Natural killer cell treated with Interleukin-12 subunit alpha and Interleukin-12 subunit beta and Interleukin-15 and Interleukin-18, amount 100 ng/mL, for 72 hours (primary cell): ENCODE results near the gene MZF1. TPM values are rescaled to one million over a fixed set of nuclear protein-coding genes. Genes with fewer than 3 reads are reported as not detected.
"Not testable (repeated sequence)": the region's sequence is repeated elsewhere in the genome, so short reads cannot be mapped to it uniquely, and the experiment has no call there.

Source experiments
- ATAC-seq, 2 donors: fragments of 150-1000 bp; cut with Tn5 transposase in 1 of 2; sonication (Bioruptor Pico), chemical (Tn5 transposase) in 1 of 2; 2 replicates each; pipeline ENCODE4 v1.10.0; 2021
- DNase-seq: peaks from one replicate; pipeline ENCODE4 v3.0.0; 2022; ENCODE audit warnings: low spot score
- H3K27ac Mint-ChIP-seq, 2 donors: 1 replicate in 1 of 2; 2 replicates in 1 of 2; pipeline ENCODE4 v1.8.0; 2022; ENCODE audit warnings: mixed read lengths in 2 of 2, mild to moderate bottlenecking in 1 of 2, moderate library complexity in 1 of 2
- H3K27me3 Mint-ChIP-seq, 2 donors: 1 replicate in 1 of 2; 2 replicates in 1 of 2; pipeline ENCODE4 v1.8.0; 2022; ENCODE audit warnings: mixed read lengths in 2 of 2
- H3K36me3 Mint-ChIP-seq: one replicate; pipeline ENCODE4 v1.8.0; 2022; ENCODE audit warnings: mixed read lengths
- H3K4me1 Mint-ChIP-seq, 2 donors: 1 replicate in 1 of 2; 2 replicates in 1 of 2; pipeline ENCODE4 v1.8.0; 2022; ENCODE audit warnings: low read depth in 2 of 2, mixed read lengths in 2 of 2, mild to moderate bottlenecking in 1 of 2
- H3K4me3 Mint-ChIP-seq: one replicate; pipeline ENCODE4 v1.8.0; 2022; ENCODE audit warnings: mixed read lengths
- H3K9me3 Mint-ChIP-seq: 2 replicates; pipeline ENCODE4 v1.8.0; 2022; ENCODE audit warnings: mixed read lengths
- total RNA-seq, 2 donors: library from RNA; stranded (reverse); gene quantifications; one replicate each; pipeline ENCODE4 v1.2.3, GENCODE V29; 2022

Gene MZF1
- total RNA-seq, 2 donors from 2014 or later: 20.9 to 28.8 TPM

DNA sequence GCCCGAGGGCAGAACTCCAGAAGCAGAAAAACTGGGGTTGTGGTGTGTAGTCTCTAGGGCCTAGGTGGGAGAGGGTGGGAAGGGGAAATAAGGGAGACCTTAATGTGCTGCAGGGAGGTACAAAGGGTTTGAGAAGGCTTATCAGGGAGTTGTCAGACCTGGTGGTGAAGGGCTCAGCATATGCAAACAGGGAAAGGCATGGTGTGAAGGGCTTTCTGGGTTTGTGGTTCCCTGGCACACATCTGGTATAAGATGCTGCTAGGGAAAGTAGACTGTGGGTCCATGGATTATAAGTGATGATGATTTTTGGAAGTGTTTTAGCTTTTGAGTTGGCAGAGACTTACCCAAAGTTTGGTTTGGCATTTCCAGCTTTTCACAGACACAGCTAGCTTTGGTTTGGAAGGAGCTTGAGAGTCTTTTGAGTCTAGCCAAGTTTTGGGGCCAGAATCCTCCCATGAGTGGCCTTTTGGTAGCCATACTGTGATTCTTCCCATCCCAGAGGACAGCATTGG, 27.1 kb downstream of the MZF1 start:
- Mint-ChIP-seq H3K36me3 (peaks cover 22% of the 10 kb centered on the region), H3K4me1 (peaks cover 29 to 40% of the 10 kb centered on the region in 2 donors), H3K9me3 (no peaks in the 10 kb centered on the region), H3K4me3 (peak overlapping the region; percentile 94), H3K27ac (peak overlapping the region; percentile 88 to 89), H3K27me3 (peaks cover 0 to 3% of the 10 kb centered on the region in 2 donors)
- ATAC-seq: no peak
- no peak for DNase-seq

DNA sequence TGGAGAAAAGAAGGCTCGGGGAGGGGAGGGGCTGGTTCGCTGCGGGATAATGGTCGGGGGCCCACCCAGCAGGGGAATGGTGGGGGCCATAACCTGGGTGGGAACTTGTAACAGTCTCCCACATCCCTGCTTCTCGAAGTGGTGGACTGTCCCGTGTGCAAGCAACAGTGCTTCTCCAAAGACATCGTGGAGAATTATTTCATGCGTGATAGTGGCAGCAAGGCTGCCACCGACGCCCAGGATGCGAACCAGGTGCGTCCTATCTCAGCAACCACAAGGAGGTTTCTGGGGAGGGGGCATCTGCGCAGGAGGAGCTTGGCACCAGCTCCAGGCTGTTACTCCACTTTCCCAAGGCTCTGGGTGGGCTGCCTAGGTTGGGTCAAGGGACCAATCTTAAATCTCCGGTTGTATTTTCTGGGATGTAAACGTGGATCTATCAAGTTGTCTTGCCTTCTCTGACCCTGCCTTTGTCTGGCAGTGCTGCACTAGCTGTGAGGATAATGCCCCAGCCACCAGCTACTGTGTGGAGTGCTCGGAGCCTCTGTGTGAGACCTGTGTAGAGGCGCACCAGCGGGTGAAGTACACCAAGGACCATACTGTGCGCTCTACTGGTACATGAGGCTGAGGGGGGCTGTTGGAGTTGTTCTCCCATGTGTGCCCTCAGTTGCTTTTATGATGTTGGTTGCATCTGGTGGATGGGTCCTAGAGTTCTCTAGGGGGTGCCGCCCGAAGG, 27.7 kb downstream of the MZF1 start:
- H3K27ac Mint-ChIP-seq: peak overlapping the region; percentile 88 to 89
- ATAC-seq (no peak), DNase-seq (no peak)
- peaks cover 22% of the 10 kb centered on the region for H3K36me3 Mint-ChIP-seq
- H3K27me3 Mint-ChIP-seq: peaks cover 0 to 3% of the 10 kb centered on the region in 2 donors
- H3K4me3 Mint-ChIP-seq: peak overlapping the region; percentile 94
- no peaks in the 10 kb centered on the region for H3K9me3 Mint-ChIP-seq
- peaks cover 29 to 40% of the 10 kb centered on the region in 2 donors for H3K4me1 Mint-ChIP-seq

DNA sequence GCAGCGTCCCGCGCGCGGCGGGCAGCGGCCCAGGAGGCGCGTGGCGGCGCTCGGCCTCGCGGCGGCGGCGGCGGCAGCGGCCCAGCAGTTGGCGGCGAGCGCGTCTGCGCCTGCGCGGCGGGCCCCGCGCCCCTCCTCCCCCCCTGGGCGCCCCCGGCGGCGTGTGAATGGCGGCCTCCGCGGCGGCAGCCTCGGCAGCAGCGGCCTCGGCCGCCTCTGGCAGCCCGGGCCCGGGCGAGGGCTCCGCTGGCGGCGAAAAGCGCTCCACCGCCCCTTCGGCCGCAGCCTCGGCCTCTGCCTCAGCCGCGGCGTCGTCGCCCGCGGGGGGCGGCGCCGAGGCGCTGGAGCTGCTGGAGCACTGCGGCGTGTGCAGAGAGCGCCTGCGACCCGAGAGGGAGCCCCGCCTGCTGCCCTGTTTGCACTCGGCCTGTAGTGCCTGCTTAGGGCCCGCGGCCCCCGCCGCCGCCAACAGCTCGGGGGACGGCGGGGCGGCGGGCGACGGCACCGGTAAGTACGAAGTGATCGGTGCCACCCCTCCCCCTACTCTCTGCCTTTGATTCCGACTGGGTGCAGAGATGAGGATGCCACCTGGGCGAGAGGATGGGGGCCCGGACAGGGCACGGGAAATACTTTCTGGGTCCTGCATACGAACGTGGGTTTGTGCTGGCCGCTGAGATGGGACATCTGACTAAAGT, 28.4 kb downstream of the MZF1 start:
- H3K27ac Mint-ChIP-seq: peak overlapping the region; percentile 89 to 97
- peaks cover 0 to 3% of the 10 kb centered on the region in 2 donors for H3K27me3 Mint-ChIP-seq
- peak; percentile 68 to 76 for ATAC-seq
- DNase-seq: no peak
- peaks cover 22% of the 10 kb centered on the region for H3K36me3 Mint-ChIP-seq
- H3K4me1 Mint-ChIP-seq: peaks cover 29 to 38% of the 10 kb centered on the region in 2 donors
- peak overlapping the region; percentile 94 for H3K4me3 Mint-ChIP-seq
- H3K9me3 Mint-ChIP-seq: no peaks in the 10 kb centered on the region

DNA sequence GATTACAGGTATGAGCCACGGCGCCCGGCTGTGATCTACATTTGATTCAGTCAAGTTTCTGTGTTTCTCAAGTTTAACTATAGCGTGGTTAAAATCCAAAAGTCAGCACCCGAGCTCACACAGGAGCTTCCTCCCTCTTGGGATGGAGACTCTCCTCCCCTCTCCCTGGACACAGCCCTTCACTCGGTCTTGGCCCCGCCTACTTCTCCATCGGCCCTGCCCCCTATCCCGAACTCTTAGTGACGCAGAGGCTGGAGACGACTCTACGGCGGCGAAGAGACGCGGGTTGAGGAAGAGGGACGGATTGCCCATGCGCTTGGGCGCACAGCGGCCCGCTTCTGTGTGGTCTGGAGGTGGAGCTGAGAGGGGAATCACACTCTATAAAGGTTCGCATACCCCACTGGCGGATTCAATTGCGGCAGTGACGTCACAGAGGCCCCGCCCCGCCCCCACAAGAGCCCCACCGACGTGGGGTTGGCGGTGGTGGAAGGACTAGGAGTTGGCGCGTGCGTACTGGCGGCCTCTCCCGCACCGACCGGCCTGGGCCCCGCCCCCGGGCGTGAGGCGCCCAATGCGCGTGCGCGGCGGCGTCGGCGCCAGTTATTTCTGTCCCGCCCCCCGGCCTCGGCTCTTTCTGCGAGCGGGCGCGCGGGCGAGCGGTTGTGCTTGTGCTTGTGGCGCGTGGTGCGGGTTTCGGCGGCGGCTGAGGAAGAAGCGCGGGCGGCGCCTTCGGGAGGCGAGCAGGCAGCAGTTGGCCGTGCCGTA, 29.1 kb downstream of the MZF1 start, which contains the start of gene TRIM28:
Gene TRIM28 (plus strand): TSS at position 239 of the 765 bp plus-strand sequence. CDS start 694 bp downstream, outside the sequence.
- Mint-ChIP-seq H3K4me1 (peaks cover 29 to 38% of the 10 kb centered on the region in 2 donors), H3K9me3 (no peaks in the 10 kb centered on the region), H3K27ac (peak within 1 kb of the TSS; percentile 89 to 97), H3K27me3 (peaks cover 6 to 9% of the 10 kb centered on the region in 2 donors), H3K36me3 (peaks cover 22% of the 10 kb centered on the region), H3K4me3 (peak within 1 kb of the TSS; percentile 94)
- DNase-seq (peak; percentile 100), ATAC-seq (peak; percentile 95 to 96)

DNA sequence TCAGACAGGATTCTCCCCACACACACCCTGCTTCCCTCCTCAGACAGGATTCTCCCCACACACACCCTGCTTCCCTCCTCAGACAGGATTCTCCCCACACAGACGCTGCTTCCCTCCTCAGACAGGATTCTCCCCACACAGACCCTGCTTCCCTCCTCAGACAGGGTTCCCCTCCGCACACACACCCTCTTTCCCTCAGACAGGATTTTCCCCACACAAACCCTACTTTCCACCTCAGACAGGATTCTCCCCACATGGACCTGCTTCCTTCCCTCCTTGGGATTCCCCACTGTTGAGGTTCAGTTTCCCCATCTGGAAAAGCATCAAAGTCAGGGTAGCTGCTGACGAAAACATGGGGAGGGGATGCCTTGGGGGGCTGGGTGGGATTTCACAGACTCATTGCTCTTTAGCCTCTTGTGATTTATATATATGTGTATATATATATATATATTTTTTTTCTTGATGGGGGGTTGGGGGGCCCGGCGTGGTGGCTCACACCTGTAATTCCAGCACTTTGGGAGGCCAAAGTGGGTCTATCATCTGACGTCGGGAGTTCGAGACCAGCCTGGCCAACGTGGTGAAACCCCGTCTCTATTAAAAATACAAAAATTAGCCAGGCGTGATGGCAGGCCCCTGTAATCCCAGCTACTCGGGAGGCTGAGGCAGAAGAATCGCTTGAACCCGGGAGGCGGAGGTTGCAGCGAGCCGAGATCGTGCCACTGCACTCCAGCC, 30.3 kb downstream of the MZF1 start:
- Mint-ChIP-seq H3K36me3 (peaks cover 16% of the 10 kb centered on the region), H3K4me1 (peaks cover 29 to 36% of the 10 kb centered on the region in 2 donors), H3K27me3 (peaks cover 8 to 12% of the 10 kb centered on the region in 2 donors), H3K4me3 (peak overlapping the region; percentile 34), H3K27ac (peak overlapping the region in 1 of 2 donors; percentile 62)
- not testable (repeated sequence) for DNase-seq, H3K9me3 Mint-ChIP-seq, ATAC-seq

DNA sequence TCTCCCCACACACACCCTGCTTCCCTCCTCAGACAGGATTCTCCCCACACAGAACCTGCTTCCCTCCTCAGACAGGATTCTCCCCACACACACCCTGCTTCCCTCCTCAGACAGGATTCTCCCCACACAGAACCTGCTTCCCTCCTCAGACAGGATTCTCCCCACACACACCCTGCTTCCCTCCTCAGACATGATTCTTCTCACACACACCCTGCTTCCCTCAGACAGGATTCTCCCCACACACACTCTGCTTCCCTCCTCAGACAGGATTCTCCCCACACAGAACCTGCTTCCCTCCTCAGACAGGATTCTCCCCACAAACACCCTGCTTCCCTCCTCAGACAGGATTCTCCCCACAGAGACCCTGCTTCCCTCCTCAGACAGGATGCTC, 34.0 kb downstream of the MZF1 start:
- not testable (repeated sequence) for H3K36me3 Mint-ChIP-seq, DNase-seq, ATAC-seq, H3K9me3 Mint-ChIP-seq, H3K27ac Mint-ChIP-seq
- Mint-ChIP-seq H3K27me3 (peaks cover 8 to 12% of the 10 kb centered on the region in 2 donors), H3K4me1 (peaks cover 8 to 13% of the 10 kb centered on the region in 2 donors), H3K4me3 (peak overlapping the region; percentile 50)

DNA sequence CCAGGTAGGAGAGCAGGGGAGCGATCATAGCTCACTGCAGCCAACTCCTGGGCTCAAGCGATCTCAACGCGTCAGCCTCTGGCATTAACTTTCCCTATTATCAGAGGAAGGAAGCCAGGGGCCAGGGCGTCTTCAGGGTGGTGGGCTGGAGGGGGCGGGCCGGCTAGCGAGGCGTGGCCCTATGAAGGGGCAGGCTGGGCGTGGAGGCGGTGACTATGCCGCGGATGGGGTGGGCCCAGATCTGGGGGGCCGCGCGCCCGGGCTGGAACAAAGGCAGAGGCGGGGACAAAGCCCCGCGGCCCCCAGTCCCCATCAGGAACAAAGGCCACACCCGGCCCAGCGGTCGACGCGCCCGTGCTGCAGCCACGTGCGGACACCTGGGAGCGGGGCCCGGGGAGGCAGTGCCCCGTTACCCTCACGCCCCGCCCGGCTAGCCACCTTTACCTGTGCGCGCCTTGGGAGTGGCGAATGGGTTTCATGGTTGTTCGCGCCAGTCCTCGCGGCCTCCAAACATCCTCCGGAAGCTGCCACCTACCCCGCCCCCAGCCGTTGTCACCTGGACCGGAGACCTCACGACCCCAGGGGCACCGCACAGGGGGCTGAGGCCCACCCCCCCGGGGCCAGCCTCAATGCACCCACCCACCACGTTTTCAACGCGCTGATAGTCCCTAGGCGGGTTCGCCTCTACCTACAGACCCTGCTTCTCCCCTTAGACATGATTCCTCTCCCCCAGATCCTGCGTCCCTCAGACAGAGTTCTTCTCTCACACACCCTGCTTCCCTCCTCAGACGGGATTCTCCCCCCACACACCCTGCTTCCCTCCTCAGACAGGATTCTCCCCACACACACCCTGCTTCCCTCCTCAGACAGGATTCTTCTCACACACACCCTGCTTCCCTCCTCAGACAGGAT, 34.6 kb downstream of the MZF1 start:
- Mint-ChIP-seq H3K27me3 (peaks cover 8 to 12% of the 10 kb centered on the region in 2 donors), H3K4me3 (peak overlapping the region; percentile 50), H3K4me1 (peaks cover 2 to 7% of the 10 kb centered on the region in 2 donors), H3K9me3 (no peaks in the 10 kb centered on the region), H3K27ac (no peak overlapping the region), H3K36me3 (no peaks in the 10 kb centered on the region)
- peak; percentile 49 to 69 for ATAC-seq
- no peak for DNase-seq

DNA sequence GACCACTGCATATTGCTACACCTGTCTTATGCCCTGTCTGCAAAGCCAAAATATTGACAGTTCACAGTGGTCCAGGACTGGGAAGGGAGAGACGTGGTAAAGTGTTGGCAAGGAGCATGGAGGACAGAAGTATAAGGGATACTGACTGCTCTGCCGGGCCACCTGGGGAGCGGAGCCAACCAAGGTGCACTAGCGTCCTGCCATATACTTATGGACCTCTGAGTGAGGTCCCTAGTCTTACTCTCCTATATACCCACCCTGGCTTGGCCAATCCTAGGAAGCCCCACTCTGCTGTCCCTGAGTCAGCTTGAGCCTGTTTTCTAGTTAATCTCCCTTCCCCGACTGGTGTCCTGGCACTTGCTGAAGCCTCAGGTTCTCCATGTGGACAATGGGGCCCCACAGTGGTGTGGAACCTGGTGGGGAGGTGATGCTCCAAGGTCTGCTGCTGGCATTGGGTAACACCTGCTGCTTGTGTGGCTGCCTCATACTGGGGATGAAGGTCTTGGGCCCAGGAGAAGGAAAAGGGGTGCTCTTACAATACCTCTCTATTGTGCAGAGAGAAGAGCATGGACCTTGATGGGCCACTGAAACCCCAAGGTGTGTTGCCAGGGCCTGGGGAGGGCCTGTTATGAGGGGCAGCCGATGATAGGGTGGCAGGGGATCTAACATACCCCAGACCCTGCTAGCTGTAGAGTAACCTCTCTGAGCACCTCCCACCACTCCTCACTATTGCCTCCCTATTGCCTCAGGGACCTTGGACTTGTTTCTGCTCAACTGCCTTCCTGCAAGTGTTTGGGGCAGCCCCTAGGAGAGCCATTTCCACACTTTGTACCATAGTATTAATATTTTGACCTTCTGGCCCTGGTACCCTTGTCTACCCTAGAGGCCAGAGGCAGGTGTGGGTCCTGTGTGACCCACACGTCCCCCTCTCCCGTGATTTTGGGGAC, 36.0 kb downstream of the MZF1 start:
- DNase-seq (no peak), ATAC-seq (peak; percentile 17 to 28)
- Mint-ChIP-seq H3K27me3 (peaks cover 9 to 12% of the 10 kb centered on the region in 2 donors), H3K36me3 (no peaks in the 10 kb centered on the region), H3K4me1 (peaks cover 0 to 3% of the 10 kb centered on the region in 2 donors), H3K4me3 (no peak overlapping the region), H3K9me3 (no peaks in the 10 kb centered on the region), H3K27ac (no peak overlapping the region)

DNA sequence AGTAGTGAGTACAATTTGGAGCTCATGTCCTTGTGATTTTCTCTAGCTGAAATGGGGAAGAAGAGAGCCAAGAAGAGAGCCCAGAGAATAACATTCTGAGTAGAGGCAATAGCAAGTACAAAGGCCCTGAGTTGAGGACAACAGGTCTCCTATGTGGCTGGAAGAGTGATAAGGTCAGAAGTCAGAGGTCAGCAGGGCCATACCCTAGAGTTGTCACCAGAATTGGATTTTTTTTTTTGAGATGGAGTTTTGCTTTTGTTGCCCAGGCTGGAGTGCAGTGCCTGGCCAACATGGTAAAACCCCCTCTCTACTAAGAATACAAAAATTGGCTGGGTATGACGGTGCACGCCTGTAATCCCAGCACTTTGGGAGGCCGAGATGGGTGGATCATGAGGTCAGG, 37.3 kb downstream of the MZF1 start:
- peaks cover 0 to 3% of the 10 kb centered on the region in 2 donors for H3K4me1 Mint-ChIP-seq
- H3K36me3 Mint-ChIP-seq: no peaks in the 10 kb centered on the region
- H3K4me3 Mint-ChIP-seq: no peak overlapping the region
- peaks cover 11 to 24% of the 10 kb centered on the region in 2 donors for H3K27me3 Mint-ChIP-seq
- ATAC-seq (no peak), DNase-seq (no peak)
- no peak overlapping the region for H3K27ac Mint-ChIP-seq
- no peaks in the 10 kb centered on the region for H3K9me3 Mint-ChIP-seq

DNA sequence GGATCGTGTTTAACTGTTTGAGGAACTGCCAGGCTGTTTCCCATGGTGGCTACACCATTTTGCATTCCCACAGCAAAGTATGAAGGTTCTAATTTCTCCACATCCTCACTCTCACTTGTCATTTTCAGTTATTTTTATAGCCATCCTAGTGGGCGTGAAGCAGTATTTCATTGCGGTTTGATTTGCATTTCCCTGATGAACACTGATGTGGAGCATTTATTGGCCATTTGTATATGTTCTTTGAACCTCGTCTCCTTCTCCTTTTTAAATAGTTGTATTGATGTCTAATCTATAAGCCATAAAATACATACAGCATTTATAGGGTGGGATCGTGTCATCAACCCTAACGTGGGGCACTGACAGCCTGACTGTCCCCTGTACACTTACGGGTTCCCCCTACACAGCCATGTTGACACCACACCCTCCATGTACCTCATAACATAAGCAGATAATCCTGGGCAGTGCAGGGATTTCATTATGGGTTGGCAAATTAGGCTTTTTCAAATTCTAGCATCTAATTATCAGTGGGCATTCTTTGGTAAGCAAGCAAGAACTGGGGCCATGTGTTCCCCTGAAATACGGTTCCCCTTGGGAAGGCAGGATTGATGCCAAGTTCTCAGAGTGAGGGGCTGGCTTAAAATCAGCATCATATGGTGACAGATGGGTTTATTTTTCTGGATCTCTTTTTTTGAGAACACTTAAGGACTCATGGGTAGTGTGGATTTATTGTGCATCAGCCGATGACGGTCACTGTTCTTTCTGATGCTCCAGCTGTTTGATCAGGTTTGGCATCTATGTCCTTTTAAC, 41.9 kb downstream of the MZF1 start:
- H3K27ac Mint-ChIP-seq: no peak overlapping the region
- ATAC-seq: no peak

DNA sequence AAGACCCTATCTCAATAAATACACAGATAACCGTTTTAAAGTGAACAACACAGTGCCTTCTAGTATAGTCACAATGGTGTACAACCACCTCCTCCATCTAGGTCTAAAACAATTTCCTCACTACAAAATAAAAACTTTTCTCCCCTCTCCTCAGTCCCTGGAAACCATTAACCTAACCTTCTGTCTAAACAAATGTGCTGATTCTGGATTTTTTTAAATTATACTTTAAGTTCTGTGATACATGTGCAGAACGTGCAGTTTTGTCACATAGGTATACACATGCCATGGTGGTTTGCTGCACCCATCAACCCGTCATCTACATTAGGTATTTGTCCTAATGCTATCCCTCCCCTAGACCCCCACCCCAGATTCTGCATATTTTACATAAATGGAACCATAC, 43.7 kb downstream of the MZF1 start:
- no peak overlapping the region for H3K4me3 Mint-ChIP-seq
- no peak overlapping the region for H3K27ac Mint-ChIP-seq
- no peaks in the 10 kb centered on the region for H3K9me3 Mint-ChIP-seq
- H3K4me1 Mint-ChIP-seq: no peaks in the 10 kb centered on the region
- DNase-seq: no peak
- no peak for ATAC-seq
- H3K27me3 Mint-ChIP-seq: peaks cover 2 to 16% of the 10 kb centered on the region in 2 donors
- no peaks in the 10 kb centered on the region for H3K36me3 Mint-ChIP-seq

More for the DNA sequence above, 41.9 kb downstream of the MZF1 start:
- H3K36me3 Mint-ChIP-seq: no peaks in the 10 kb centered on the region
- peaks cover 2 to 16% of the 10 kb centered on the region in 2 donors for H3K27me3 Mint-ChIP-seq
- H3K4me3 Mint-ChIP-seq: no peak overlapping the region
- no peaks in the 10 kb centered on the region for H3K9me3 Mint-ChIP-seq
- H3K4me1 Mint-ChIP-seq: no peaks in the 10 kb centered on the region
- no peak for DNase-seq
